GM12864 (cell line): ENCODE data around the gene ARVCF.

Experiments used
- DNase-seq: peaks from one replicate; pipeline ENCODE4 v3.0.0-alpha.2; 2011; ENCODE audit warnings: low read depth
- H3K4me3 ChIP-seq: 2 replicates; pipeline ENCODE4 v1.5.1; 2011; ENCODE audit warnings: mild to moderate bottlenecking, low read depth, low read length, control low read depth
- CTCF ChIP-seq: IDR thresholded peaks from 2 replicates; pipeline ENCODE4 v1.5.1; 2011; ENCODE audit warnings: low read depth, mild to moderate bottlenecking, moderate library complexity, low read length, control low read depth, inconsistent platforms; ENCODE audit errors: missing control alignments

Gene ARVCF

GRCh38 chr22:20009018-20009491 is 7.6 kb downstream of the ARVCF start:
- no peak for DNase-seq
- no peak for TF ChIP-seq CTCF
- H3K4me3 ChIP-seq: no peak overlapping the region

GRCh38 chr22:20008221-20008995 is 8.2 kb downstream of the ARVCF start:
- no peak overlapping the region for H3K4me3 ChIP-seq
- TF ChIP-seq CTCF: no peak
- no peak for DNase-seq

- TF ChIP-seq CTCF: no peak
- DNase-seq: no peak
These were observed 12.2 kb downstream of the ARVCF start for GRCh38 chr22:20004464-20004863.

GRCh38 chr22:20003304-20003703 is 13.3 kb downstream of the ARVCF start:
- DNase-seq: no peak
- H3K4me3 ChIP-seq: no peak overlapping the region
- no peak for TF ChIP-seq CTCF

More at GRCh38 chr22:20004464-20004863, 12.2 kb downstream of the ARVCF start:
- no peak overlapping the region for H3K4me3 ChIP-seq

GRCh38 chr22:20002636-20003035 is 14.0 kb downstream of the ARVCF start:
- DNase-seq: no peak
- H3K4me3 ChIP-seq: no peak overlapping the region
- no peak for TF ChIP-seq CTCF

GRCh38 chr22:20002128-20002527 is 14.5 kb downstream of the ARVCF start:
- DNase-seq: no peak
- TF ChIP-seq CTCF: no peak
- no peak overlapping the region for H3K4me3 ChIP-seq
